Measurements from ENCODE around the gene MIXL1.
"Not testable (repeated sequence)": the region's sequence is repeated elsewhere in the genome, so short reads cannot be mapped to it uniquely, and the experiment has no call there.

MIXL1 gene

DNA sequence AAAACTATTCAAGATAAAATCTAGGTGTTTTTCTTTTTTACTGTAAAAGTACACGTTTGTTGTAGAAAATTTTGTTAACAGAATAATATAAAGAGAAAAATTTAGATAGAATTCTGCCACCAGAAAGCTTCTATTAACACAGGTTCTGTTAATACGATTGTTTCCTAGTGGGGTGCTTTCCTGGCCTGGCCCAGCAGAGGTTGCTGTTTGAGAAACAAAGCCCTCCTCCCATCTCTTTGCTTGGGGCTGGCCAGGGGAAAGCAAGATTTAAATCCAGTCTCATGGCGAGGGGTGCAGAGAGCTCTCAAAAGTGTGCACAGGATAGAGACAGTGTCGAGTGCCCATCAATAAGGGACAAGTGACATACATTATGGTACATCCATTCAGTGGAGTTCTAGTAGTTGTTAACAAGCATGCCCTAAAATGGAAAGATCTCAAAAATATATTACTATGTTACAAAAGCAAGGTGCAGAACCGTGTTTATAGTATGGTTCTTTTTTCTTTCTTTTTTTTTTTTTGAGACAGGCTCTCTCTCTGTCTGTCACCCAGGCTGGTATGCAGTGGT lies 22.4 kb upstream of the MIXL1 start:
- H3K4me3 ChIP-seq (ENCODE audit: severe bottlenecking), result no peak overlapping the region
- no peaks in the 10 kb centered on the region for H3K9me3 ChIP-seq (ENCODE audit: severe bottlenecking)
- no peaks in the 10 kb centered on the region for H3K4me1 ChIP-seq (ENCODE audit: insufficient read depth, poor library complexity, severe bottlenecking)
- H3K27me3 ChIP-seq (ENCODE audit: insufficient read depth, poor library complexity, severe bottlenecking), result no peaks in the 10 kb centered on the region
- TF ChIP-seq, protein P1, sequence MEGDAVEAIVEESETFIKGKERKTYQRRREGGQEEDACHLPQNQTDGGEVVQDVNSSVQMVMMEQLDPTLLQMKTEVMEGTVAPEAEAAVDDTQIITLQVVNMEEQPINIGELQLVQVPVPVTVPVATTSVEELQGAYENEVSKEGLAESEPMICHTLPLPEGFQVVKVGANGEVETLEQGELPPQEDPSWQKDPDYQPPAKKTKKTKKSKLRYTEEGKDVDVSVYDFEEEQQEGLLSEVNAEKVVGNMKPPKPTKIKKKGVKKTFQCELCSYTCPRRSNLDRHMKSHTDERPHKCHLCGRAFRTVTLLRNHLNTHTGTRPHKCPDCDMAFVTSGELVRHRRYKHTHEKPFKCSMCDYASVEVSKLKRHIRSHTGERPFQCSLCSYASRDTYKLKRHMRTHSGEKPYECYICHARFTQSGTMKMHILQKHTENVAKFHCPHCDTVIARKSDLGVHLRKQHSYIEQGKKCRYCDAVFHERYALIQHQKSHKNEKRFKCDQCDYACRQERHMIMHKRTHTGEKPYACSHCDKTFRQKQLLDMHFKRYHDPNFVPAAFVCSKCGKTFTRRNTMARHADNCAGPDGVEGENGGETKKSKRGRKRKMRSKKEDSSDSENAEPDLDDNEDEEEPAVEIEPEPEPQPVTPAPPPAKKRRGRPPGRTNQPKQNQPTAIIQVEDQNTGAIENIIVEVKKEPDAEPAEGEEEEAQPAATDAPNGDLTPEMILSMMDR (IDR thresholded peaks at IDR 0.05; ENCODE audit: poor library complexity, severe bottlenecking), result no peak
- no peaks in the 10 kb centered on the region for H3K36me3 ChIP-seq (ENCODE audit: low read depth)
- no peak overlapping the region for H3K27ac ChIP-seq (ENCODE audit: poor library complexity, severe bottlenecking)
- ATAC-seq (ENCODE audit: low read depth), result no peak
- no peak for DNase-seq (ENCODE audit: low spot score)

DNA sequence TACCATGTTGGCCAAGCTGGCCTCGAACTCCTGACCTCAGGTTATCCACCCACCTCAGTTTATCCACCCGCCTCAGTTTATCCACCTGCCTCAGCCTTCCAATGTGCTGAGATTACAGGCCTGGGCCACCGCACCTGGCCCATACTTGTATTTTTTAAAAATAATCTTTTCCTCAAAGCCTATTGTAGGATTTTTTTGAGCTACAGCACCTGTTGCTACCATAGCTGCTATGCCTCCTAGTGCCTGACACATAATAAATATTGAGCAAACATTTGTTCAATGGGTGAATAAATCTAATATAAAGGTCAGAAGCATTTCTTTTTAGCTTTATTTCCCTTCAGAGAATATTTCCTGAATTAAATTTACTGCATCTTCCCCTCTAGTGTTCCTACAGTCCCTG lies 21.2 kb upstream of the MIXL1 start:
- no peak for ATAC-seq (ENCODE audit: low read depth)
- Histone ChIP-seq H3K9me3 (ENCODE audit: severe bottlenecking) (no peaks in the 10 kb centered on the region), H3K27me3 (ENCODE audit: insufficient read depth, poor library complexity, severe bottlenecking) (no peaks in the 10 kb centered on the region), H3K4me3 (ENCODE audit: severe bottlenecking) (no peak overlapping the region), H3K4me1 (ENCODE audit: insufficient read depth, poor library complexity, severe bottlenecking) (no peaks in the 10 kb centered on the region), H3K27ac (ENCODE audit: poor library complexity, severe bottlenecking) (no peak overlapping the region), H3K36me3 (ENCODE audit: low read depth) (no peaks in the 10 kb centered on the region)
- TF ChIP-seq, protein P1 (IDR thresholded peaks at IDR 0.05; ENCODE audit: poor library complexity, severe bottlenecking), result no peak
- DNase-seq (ENCODE audit: low spot score), result no peak

DNA sequence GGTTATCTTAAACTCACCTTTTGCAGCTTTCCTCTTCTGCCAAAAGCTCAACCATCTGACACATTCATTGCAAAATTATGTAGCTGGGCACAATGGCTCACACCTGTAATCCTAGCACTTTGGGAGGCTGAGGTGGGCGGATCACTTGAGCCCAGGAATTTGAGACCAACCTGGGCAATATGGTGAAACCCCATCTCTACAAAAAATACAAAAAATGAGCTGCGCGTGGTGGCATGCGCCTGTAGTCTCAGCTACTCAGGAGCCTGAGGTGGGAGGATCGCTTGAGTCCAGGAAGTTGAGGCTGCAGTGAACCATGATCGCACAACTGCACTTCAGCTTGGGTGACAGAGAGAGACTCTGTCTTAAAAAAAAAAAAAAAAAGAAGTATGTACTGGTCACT lies 20.8 kb upstream of the MIXL1 start:
- ATAC-seq (ENCODE audit: low read depth); H3K9me3 ChIP-seq (ENCODE audit: severe bottlenecking); H3K4me1 ChIP-seq (ENCODE audit: insufficient read depth, poor library complexity, severe bottlenecking); H3K4me3 ChIP-seq (ENCODE audit: severe bottlenecking); DNase-seq (ENCODE audit: low spot score); H3K36me3 ChIP-seq (ENCODE audit: low read depth); H3K27ac ChIP-seq (ENCODE audit: poor library complexity, severe bottlenecking); H3K27me3 ChIP-seq (ENCODE audit: insufficient read depth, poor library complexity, severe bottlenecking): not testable (repeated sequence)

DNA sequence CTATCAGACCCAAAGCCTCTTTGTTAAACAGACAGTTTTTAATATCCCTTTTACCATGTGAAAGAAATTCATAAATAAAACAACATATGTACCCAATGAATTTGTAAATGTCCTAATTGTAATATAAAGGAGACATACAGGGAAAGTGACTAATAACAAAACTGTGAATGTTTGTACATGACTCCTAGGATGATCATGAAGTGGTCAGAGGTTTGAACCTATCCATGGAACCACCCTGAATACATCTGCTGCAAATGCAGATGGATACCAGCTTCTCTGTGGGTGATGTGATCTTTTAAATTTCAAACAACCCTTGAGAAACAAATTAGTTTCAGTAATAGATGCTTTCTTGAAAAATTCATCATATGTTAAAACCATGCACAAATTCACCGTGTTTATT lies 20.2 kb upstream of the MIXL1 start:
- Histone ChIP-seq H3K27ac (ENCODE audit: poor library complexity, severe bottlenecking) (no peak overlapping the region), H3K9me3 (ENCODE audit: severe bottlenecking) (no peaks in the 10 kb centered on the region), H3K4me3 (ENCODE audit: severe bottlenecking) (no peak overlapping the region), H3K36me3 (ENCODE audit: low read depth) (no peaks in the 10 kb centered on the region), H3K4me1 (ENCODE audit: insufficient read depth, poor library complexity, severe bottlenecking) (no peaks in the 10 kb centered on the region), H3K27me3 (ENCODE audit: insufficient read depth, poor library complexity, severe bottlenecking) (no peaks in the 10 kb centered on the region)
- DNase-seq (ENCODE audit: low spot score), result no peak
- TF ChIP-seq, protein P1 (IDR thresholded peaks at IDR 0.05; ENCODE audit: poor library complexity, severe bottlenecking), result no peak
- ATAC-seq (ENCODE audit: low read depth), result no peak

DNA sequence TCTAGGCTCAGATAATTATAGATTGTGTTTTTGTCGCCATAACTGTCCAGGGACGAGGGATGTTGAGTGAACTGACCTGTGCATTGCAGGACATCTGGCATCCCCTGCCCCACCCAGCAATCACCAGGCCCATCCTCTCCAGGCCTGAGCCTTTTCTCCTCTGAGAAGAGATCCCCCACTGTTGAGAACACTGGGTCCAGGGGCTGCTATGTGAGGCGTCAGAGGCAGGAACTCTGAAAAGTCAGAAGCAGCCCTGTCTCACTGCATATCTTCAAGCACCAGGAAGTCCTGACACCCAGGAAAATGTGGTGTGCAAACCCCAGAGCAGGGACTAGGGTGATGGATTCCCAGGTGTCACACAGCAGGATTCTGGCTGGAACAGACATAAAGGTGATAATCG lies 19.8 kb upstream of the MIXL1 start:
- ATAC-seq (ENCODE audit: low read depth), result no peak
- no peaks in the 10 kb centered on the region for H3K9me3 ChIP-seq (ENCODE audit: severe bottlenecking)
- DNase-seq (ENCODE audit: low spot score), result no peak
- TF ChIP-seq, protein P1 (IDR thresholded peaks at IDR 0.05; ENCODE audit: poor library complexity, severe bottlenecking), result no peak
- no peaks in the 10 kb centered on the region for H3K4me1 ChIP-seq (ENCODE audit: insufficient read depth, poor library complexity, severe bottlenecking)
- H3K27me3 ChIP-seq (ENCODE audit: insufficient read depth, poor library complexity, severe bottlenecking), result no peaks in the 10 kb centered on the region
- no peak overlapping the region for H3K4me3 ChIP-seq (ENCODE audit: severe bottlenecking)
- no peak overlapping the region for H3K27ac ChIP-seq (ENCODE audit: poor library complexity, severe bottlenecking)
- no peaks in the 10 kb centered on the region for H3K36me3 ChIP-seq (ENCODE audit: low read depth)
